Measurements from ENCODE around the gene IL1RAPL2.

The IL1RAPL2 gene

DNA sequence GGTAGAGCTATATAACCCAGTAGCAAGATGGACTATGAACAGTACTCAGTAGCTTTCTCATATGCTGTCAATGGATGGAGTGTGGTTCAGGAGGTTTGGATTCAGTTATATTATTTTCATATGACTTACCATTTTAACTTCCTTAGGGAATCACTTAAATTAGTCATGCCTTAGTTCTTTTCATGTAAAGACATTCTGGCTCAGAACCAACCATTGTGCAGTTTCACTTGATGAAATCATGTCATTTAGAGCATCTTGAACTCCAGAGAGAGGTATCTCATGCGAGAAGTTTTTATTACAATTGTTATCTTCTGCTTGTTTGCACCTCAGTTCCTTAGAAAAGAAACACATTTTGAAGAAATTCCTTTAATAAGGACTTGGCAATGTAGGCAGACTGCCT lies 55.8 kb downstream of the IL1RAPL2 start:
- no peaks in the 10 kb centered on the region for H3K36me3 Mint-ChIP-seq (ENCODE audit: low read depth)
- no peaks in the 10 kb centered on the region for H3K4me1 Mint-ChIP-seq
- peaks cover 6% of the 10 kb centered on the region for H3K9me3 Mint-ChIP-seq

DNA sequence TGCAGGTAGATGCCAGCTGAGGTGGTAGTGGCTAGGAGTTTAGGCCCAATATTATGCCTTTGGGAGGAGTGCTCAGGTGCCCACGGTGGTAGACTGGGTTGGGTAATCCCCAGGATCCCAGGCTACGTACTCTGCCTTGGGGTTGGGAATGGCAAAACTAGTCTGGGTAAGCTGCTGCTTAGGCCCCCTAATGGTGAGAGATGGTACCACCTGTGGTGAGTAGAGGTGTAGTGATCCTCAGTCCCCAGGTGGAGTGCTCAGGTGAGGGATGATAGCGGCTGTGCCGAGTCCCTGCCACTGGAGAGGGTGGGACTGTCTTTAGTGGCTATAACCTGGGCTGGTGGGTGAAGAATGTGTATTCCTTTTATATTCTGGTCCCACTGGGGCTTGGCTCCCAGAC lies 75.2 kb downstream of the IL1RAPL2 start:
- Mint-ChIP-seq H3K27me3 (ENCODE audit: low read depth) (no peaks in the 10 kb centered on the region), H3K36me3 (ENCODE audit: low read depth) (peaks cover 4% of the 10 kb centered on the region), H3K4me1 (no peaks in the 10 kb centered on the region), H3K9me3 (peaks cover 29% of the 10 kb centered on the region), H3K27ac (no peak overlapping the region), H3K4me3 (no peak overlapping the region)
- TF ChIP-seq, protein P1, sequence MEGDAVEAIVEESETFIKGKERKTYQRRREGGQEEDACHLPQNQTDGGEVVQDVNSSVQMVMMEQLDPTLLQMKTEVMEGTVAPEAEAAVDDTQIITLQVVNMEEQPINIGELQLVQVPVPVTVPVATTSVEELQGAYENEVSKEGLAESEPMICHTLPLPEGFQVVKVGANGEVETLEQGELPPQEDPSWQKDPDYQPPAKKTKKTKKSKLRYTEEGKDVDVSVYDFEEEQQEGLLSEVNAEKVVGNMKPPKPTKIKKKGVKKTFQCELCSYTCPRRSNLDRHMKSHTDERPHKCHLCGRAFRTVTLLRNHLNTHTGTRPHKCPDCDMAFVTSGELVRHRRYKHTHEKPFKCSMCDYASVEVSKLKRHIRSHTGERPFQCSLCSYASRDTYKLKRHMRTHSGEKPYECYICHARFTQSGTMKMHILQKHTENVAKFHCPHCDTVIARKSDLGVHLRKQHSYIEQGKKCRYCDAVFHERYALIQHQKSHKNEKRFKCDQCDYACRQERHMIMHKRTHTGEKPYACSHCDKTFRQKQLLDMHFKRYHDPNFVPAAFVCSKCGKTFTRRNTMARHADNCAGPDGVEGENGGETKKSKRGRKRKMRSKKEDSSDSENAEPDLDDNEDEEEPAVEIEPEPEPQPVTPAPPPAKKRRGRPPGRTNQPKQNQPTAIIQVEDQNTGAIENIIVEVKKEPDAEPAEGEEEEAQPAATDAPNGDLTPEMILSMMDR (IDR thresholded peaks at IDR 0.05; ENCODE audit: unreplicated experiment in 3 of 3), result no peak

More for the DNA sequence above, 55.8 kb downstream of the IL1RAPL2 start:
- TF ChIP-seq, protein P1 (IDR thresholded peaks at IDR 0.05; ENCODE audit: unreplicated experiment in 3 of 3), result no peak
- H3K27ac Mint-ChIP-seq, result no peak overlapping the region
- H3K27me3 Mint-ChIP-seq (ENCODE audit: low read depth), result peaks cover 3% of the 10 kb centered on the region
- no peak overlapping the region for H3K4me3 Mint-ChIP-seq

DNA sequence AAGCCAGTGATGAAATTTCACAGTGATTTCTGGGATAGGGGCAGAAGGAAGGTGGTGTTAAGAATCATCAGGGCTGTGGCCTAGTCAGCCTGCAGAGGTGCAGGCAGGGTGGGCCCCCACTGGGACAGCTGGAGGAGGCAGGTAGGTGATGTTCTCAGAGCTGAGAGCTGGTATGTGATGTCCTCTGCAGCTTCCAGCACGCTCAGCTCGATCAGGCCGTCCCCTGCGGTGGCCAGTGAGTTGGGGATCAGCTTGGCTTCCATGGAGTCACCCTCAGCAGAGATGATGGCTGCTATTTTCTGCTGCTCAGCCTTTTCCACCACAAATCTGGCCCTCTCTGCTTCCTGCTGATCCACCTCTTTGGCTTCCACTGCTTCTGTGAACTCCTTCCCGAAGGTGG lies 81.1 kb downstream of the IL1RAPL2 start:
- H3K9me3 Mint-ChIP-seq, result peaks cover 1% of the 10 kb centered on the region
- no peaks in the 10 kb centered on the region for H3K27me3 Mint-ChIP-seq (ENCODE audit: low read depth)
- TF ChIP-seq, protein P1 (IDR thresholded peaks at IDR 0.05; ENCODE audit: unreplicated experiment in 3 of 3), result no peak
- H3K4me1 Mint-ChIP-seq, result no peaks in the 10 kb centered on the region
- no peaks in the 10 kb centered on the region for H3K36me3 Mint-ChIP-seq (ENCODE audit: low read depth)
- no peak overlapping the region for H3K4me3 Mint-ChIP-seq
- no peak overlapping the region for H3K27ac Mint-ChIP-seq

- TF ChIP-seq, protein P1 (IDR thresholded peaks at IDR 0.05; ENCODE audit: unreplicated experiment in 3 of 3), result no peak
- H3K9me3 Mint-ChIP-seq, result no peaks in the 10 kb centered on the region
- no peak overlapping the region for H3K4me3 Mint-ChIP-seq
- H3K4me1 Mint-ChIP-seq, result peaks cover 7% of the 10 kb centered on the region
- no peaks in the 10 kb centered on the region for H3K36me3 Mint-ChIP-seq (ENCODE audit: low read depth)
- peak overlapping the region; percentile 60 to 81 (median 65) for H3K27ac Mint-ChIP-seq
- H3K27me3 Mint-ChIP-seq (ENCODE audit: low read depth), result no peaks in the 10 kb centered on the region
Observed at GRCh38 chrX:104659005-104659744, 93.2 kb downstream of the IL1RAPL2 start.

DNA sequence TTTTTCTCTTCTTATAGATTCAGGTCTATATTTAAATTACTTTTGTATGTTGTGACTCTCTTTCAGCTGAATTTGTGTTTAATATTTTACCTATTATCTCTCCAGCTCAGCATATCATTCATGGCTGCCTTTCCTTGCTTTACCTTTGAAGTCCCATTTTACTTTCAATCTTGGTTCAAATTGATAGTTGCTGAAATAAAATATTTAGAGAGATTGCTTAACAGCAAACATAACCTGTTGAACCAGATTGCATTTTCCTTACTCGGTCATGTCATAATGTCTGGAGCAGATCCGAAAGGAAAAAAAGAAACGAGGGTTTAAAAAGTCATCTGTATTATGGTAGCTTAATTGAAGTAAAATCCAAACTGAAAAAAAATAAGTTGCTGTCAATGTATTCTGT lies 94.1 kb downstream of the IL1RAPL2 start:
- no peak overlapping the region for H3K27ac Mint-ChIP-seq
- H3K27me3 Mint-ChIP-seq (ENCODE audit: low read depth), result no peaks in the 10 kb centered on the region
- peaks cover 7% of the 10 kb centered on the region for H3K4me1 Mint-ChIP-seq
- TF ChIP-seq, protein P1 (IDR thresholded peaks at IDR 0.05; ENCODE audit: unreplicated experiment in 3 of 3), result no peak
- no peaks in the 10 kb centered on the region for H3K36me3 Mint-ChIP-seq (ENCODE audit: low read depth)
- H3K9me3 Mint-ChIP-seq, result no peaks in the 10 kb centered on the region
- no peak overlapping the region for H3K4me3 Mint-ChIP-seq

DNA sequence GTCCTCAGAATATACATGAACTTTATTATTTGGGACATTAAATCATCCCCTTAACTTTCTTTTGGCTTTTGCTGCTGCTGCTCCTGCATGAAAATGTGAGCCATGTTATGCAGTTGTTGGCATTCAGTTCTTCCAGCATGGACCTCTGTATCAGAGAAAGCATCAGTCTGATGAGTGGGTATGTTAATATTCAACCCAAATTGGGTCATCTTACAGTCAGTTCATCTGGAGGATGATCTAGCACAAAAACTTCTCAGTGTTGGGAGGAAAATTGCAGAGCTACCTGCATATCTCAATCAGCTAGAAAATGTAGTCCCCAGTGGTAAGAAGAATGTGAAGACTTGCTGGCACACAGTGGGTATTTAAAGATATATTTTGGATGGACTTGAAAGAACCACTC lies 96.7 kb downstream of the IL1RAPL2 start:
- Mint-ChIP-seq H3K36me3 (ENCODE audit: low read depth) (no peaks in the 10 kb centered on the region), H3K27ac (no peak overlapping the region), H3K4me1 (peaks cover 7% of the 10 kb centered on the region), H3K9me3 (no peaks in the 10 kb centered on the region), H3K4me3 (no peak overlapping the region), H3K27me3 (ENCODE audit: low read depth) (no peaks in the 10 kb centered on the region)
- TF ChIP-seq, protein P1 (IDR thresholded peaks at IDR 0.05; ENCODE audit: unreplicated experiment in 3 of 3), result no peak

Data from nephron (organoid).